Fibroblast of peridontal ligament (primary cell): ENCODE results near the gene WDR59.

Source experiments
- DNase-seq: peaks from one replicate; pipeline ENCODE4 v3.0.0-alpha.2; 2010; ENCODE audit errors: extremely low read depth

The WDR59 gene

DNA sequence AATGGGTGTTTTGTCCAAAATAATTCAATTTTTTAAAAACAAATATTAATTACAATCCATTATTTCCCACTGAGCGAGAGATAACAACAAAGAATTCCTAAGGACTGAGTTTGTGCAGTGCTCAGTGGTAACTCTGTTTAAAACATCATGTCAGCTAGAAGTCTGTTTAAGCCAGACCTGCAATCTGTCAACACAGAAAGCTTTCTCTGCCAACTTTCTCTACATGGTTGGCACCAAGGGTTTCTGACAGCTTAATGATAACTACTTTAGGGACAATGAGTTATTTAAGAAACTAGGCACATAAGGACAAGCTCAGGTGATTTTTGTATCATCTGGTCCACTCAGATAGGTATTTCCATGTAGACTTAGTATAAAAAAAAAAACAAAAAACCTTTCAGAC is 81.8 kb downstream of the WDR59 start:
- no peak for DNase-seq

DNA sequence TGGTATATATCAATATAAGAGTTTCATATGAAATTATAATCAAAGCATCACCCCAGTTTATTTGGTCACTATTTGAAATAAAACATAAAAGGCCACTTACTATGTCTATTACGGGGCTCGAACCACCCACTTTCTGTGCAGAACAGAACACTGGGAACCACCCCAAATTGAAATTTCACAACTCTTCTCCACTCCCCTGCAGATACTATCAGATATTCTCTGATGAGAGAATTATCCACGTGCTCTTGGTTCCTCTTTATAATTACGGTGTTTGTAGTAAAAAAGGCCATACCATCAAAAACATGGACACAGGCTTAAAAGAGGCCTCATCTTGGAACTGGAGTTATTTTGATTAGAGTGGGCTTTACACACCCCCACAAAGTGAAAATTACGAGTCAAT is 82.8 kb downstream of the WDR59 start:
- no peak for DNase-seq

DNA sequence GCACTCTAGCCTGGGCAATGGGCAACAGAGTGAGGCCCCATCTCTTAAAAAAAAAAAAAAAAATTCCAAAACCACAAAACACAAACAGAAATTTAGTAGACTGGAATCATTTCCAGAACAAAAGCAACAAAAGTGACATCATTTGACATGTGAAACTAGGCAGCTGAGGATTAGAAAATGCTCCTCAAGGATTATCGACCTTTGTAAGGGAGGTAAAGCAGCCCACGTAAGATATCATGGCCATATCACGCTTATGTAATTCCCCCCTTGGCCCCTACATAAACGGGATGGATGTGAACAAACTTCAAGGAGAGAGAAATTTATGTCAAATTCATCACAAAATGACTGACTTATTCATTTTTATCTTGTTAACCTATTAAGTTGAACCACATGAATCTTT is 83.3 kb downstream of the WDR59 start:
- DNase-seq = peak; percentile 37

DNA sequence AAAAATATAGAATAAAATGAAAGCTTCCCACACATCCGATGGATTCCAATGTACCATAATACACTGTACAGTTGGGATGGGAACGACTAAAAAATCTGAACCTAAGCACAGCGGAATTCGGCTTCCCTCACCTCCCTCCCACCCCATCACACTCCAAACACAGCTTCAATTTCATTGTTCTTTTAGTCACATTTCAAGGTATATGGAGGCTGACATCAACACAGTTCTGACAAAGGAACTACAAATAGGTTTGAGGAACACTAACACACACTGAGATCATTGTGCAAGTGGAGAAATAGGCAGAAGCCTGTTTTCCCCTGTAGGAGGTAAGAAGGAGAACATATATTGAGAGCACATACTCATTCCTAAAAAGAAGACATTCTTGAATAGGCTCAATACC is 85.1 kb downstream of the WDR59 start:
- no peak for DNase-seq

DNA sequence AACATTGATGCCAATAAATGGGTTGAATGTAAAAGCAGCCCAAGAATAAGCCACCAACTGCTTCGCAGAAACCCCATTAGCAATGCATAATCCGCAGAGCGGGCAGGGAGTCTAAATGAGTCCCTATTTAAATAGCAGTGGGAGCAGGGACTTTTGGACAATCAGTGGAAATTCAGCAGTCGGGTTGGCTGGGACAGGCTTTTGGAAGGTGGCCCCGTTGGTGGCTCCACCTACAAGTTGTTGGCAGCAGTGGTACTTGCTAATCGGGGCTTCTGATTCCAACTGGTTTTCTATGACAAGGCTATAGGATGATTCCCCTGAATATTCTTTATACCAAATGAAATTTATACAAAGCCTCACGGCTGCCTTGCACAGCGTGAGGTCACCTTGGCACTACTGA is 86.3 kb downstream of the WDR59 start:
- DNase-seq = no peak

DNA sequence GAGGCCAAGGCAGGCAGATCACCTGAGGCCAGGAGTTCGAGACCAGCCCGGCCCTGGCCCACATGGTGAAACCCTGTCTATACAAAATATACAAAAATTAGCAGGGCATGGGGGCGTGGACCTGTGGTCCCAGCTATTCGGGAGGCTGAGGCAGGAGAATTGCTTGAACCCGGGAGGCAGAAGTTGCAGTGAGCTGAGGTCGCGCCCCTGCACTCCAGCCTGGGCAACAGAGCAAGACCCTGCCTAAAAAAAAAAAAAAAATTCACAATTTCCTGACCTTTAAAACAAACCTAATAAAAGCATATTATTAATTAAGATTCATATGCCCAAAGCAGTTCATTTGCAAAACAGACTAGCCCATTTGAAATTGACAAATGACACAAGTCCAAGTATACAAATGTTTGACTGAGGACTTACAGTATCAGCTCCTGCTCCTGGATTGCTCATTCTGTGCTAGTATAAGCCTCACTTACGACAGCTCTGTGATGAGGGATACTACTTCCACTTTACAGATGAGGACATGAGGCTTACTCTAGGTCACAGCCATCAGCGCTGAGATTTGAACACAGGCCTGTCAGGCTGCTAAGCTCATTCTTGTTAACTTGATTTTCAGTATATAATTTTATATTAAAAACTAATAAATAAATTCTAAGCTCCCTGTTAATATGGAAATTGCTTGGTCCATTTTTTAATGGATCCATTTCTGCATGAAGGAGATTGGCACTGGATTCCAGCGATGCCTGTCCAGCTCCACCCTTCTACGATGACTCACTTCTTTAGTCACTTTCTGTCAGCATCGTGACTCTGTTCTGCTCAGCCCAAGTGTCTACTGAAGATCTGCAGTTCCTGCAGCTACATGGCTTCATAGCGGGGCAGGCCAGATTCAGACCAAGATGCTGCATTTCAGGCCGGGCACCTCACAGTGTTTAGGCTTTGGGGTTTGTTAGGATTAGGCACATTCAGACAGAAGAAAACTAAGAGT is 88.2 kb downstream of the WDR59 start:
- peak; percentile 62 for DNase-seq

DNA sequence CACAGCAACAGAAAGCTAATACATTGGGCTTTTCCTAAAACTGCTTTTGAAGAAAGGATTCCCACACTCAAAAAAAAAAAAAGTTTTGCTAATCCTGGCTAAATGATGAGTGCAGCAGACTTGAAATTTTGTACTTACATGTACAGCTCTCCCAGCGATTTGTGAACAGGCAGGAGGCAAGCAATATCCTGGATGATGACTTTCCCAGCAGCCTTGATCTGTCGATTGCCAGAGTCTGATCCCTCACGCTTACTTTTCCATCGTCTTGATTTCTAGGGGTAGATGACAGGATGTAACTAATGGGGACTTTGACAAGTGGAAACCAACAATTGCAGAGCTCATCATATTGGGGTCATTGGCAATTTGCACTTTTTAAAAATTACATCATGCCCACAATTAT is 91.4 kb downstream of the WDR59 start:
- no peak for DNase-seq

DNA sequence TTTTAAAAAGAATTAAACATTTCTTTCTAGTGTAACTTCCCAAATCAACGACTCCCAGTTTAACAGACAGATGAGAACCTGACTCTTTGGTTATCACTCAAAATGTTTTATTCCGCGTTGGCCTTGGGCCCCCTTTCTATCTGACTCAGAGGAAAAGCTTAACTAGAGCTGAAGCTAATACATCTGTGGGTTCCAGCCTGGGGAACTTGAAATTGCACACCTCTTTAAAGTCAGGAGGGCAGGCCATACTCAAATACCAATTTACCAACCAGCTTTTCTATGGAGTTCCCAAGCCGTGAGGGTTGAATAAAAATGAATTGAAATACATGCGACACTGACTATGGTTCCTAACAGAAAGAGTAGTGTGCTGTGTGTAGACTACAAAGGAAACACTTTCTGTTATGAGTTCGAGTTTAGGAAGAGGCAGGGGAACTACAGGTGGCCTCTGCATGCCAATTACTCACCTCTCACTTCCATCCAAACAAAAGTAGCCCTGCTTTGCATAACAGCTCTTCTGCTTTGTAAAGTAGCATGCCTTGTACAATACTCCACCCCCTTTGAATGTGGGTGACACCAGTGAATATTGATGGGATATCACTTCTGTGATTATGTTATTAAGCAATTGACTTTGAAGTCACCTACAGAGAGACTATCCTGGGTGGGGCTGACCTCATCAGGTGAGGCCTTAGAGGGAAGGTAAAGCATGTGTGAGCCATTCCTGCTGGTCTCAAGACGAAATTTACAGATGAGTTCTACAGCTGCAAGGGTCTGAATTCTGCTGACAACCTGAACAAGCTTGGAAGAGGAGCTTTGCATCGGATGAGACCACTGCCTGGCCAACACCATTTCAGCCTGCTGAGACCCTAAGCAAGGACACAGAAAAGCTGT is 92.1 kb downstream of the WDR59 start:
- no peak for DNase-seq

DNA sequence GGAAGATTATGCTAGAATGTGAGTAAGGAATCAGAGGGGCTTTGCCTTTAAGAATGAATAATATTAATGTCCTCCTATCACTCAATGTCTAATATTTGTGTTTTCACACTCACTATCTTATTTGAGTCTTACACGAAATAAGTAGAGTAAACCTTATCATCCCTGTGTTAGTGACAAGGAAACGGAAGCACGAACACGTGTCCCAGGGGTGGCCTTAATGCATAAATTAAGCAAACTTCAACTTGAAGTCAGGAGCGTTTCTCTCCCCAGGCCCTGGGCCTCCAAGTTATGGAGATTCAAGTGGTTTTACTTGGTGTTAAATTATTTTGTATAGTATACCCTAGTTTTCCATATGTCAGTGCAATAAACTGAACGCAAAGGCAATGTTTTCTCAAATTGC is 96.0 kb downstream of the WDR59 start:
- DNase-seq = no peak

DNA sequence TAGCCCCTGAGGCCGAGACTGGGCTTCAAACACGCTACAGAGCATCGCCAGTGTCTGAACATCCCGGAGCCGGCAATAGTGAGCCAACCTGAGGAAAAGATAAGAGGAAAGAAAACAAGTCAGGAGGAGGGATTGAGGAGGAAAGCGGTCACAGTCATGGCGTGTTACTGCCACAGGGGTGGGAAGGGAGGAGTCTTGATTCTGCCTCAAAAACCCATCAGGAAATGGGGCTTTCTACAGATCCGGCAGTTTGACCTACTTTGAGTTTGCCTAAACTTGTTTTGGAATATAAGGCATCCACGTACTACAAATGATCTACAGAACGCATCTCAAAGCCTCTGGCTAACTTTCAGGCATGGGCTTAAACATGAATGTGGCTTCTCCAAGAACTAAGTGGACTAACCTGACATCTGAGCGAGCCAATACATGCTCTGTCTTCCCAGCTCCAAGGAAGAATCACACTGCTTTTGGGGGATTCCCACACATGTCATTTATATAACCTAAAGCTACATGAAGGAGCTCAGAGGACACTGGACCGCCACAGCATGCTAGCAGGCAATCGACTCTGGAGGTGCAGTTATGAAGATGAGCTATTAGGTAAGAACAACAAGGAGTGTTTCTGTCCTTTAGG is 96.6 kb downstream of the WDR59 start:
- DNase-seq = no peak

DNA sequence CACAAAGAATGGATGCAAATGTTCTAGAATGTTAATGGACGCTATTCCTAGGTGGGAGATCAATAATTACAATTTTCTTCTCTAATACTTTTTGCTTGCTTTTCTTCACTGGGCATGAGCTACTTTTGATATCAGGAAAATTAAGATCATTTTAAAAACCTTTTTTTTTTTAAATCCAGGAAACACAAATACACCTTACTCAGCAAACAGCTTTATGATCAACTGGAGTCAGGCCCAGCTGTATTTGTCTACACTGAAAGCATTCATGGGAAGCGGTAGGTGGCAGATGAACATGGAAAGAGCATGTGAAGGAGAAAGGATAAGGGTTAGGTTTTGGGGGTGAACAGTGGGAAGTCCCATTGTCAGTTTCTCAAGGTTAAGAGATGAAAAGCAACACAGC is 97.8 kb downstream of the WDR59 start:
- no peak for DNase-seq

DNA sequence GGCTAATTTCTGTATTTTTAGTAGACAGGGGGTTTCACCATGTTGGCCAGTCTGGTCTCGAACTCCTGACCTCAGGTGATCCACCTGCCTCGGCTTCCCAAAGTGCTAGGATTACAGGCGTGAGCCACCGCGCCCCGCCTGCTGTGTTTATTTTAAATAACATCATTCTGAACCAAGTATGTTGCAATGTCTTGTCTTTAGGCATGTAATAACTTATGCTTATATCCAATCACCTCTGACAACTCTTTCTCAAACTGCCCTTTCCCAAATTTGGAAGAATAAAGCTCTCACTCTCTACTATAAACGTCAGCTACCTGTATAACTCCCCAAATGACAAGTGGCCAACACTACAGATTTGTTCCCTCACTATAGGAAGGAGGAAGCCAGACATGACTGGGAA is 107.2 kb downstream of the WDR59 start:
- DNase-seq = no peak

DNA sequence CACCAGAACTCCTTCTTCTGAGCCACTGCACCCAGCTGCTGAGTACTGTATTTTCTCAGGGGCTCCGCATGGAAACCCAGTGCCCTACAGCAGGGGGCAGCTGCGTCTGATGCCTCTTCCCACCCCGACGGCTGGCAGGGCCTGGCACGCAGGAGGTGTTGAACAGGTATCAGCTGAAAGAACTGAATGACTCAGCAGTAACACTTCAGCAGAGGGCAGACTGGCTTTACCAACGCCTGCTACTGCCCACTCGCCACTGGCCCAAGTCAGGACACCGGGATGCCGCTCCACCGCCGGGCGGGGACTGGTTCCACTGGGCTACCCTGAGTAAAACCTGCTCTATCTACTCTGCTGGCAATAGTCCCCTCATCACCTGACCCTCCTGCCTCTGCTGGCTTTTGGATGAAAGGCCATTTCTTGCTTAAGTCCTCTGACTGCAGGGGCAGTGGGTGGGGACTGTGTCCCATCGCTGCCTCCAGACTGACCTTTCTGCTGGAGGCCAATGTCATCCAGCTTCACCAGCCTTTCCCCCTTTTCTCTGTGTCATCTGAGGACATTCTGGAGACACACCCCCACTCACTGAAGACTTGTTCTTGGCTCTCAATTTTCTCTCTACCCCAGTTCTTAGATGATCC is 109.9 kb downstream of the WDR59 start:
- DNase-seq = no peak

DNA sequence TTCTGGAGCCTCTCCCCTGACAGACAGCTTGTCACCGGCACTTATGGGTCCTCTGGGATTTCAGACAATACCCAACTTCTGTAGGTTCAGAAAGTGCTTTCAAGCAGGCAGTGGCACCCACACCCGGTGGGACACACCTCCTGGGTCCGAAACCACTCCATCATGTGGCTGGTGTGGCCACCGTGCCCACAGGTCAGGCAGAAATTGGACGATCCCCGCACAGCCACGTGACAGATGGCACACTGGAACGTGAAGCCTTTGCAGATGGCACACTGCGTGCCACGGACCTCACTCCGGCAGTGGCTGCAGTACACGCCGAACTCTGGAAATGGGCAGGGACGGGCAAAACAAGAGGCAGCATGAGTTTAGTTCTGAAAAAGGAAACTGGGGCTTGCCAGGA is 110.8 kb downstream of the WDR59 start:
- no peak for DNase-seq

DNA sequence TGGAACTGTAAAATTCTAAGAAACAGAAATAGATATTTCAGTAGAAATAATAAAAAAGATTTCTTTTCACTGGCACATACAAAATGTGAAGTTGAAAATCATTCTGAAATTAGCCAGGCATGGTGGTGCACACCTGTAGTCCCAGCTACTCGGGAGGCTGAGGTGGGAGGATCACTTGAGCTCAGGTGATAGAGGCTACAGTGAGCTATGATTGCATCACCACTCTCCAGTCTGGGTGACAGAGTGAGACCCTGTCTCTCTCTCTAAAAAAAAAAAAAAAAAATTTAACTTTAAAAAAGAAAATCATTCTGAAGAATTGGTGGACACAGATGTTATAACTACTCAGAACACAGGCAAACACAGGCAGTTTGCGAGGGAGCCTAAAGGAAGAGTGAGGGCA is 112.6 kb downstream of the WDR59 start:
- DNase-seq = no peak

DNA sequence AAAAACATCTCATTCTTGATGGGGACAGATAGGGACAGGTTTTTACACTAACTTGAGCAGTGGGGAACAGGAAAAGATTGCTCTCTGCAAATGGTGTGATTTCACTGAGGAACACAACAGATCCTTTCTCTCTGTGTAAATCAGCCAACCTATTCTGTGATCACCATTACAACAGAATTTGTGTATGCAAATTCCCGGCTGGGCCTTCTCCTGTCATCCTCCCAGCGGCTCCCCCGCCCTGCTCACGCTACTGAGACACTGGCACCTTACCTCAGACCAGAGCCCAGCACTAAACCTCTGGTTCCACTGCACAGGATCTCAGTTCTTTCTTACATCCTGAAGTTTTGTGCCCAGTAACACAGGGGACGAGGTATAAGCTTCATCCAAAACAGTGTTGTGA is 113.3 kb downstream of the WDR59 start:
- no peak for DNase-seq

DNA sequence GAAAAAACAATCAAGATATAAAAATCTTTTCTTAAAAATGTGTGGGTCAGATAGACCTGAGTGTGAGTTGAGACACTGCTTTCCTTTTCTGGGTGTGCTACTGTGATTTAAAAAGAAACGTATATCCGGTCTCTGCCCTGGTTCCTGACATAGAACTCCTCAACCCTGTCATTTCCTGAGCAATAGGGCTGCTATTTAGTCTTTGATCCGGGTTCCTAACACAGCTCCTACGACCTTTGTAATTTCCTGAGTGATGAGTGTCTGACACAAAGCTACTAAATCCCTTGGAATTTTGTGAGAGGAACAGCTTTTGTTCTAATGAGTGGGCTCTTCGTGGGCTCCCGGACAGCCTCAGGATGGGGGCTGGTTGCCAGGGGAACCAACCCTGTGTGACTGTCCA is 116.4 kb downstream of the WDR59 start:
- peak; percentile 2 for DNase-seq

DNA sequence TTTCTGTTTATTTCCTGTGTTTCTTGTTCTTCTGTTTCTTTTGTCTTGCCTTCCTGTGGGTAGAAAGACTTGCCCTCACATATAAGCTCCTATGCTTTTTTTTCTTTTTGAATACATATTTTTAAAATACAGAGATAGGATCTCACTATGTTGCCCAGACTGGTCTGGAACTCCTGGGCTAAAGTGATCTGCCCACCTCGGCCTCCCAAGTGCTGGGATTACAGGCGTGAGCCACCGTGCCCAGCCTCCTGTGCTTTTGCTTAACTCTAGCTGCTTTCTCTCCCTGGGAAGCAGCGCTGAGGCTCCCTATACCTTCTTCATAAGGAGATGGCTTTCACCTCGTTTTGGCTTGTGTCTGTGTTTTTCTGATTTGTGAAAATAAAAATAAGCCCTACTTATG is 116.9 kb downstream of the WDR59 start:
- no peak for DNase-seq

DNA sequence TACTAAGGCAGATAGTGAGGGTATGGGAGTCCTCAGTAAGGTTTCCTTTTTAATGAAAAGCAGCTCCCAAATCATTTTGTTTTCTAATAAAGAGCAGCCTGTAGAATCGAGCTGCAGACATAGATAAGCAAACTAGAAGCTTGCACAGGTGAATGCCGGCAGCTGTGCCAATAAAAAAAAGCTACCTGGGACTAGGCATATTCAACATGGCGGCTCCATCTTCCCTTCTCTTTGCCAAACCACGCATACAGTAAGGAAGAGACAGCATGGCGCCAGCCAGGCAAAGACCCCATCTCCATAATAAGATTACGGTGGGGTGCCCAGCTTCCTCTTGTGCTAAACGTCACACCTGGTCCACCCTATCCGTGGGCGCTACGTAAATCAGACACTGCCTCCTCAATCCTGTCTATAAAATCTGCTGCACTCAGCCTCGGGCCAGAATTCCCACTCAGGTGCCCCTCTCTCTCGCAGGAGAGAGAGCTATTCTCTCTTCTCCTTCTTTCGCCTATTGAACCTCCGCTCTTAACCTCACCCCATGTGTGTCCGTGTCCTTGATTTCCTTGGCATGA is 117.6 kb downstream of the WDR59 start:
- DNase-seq = no peak

DNA sequence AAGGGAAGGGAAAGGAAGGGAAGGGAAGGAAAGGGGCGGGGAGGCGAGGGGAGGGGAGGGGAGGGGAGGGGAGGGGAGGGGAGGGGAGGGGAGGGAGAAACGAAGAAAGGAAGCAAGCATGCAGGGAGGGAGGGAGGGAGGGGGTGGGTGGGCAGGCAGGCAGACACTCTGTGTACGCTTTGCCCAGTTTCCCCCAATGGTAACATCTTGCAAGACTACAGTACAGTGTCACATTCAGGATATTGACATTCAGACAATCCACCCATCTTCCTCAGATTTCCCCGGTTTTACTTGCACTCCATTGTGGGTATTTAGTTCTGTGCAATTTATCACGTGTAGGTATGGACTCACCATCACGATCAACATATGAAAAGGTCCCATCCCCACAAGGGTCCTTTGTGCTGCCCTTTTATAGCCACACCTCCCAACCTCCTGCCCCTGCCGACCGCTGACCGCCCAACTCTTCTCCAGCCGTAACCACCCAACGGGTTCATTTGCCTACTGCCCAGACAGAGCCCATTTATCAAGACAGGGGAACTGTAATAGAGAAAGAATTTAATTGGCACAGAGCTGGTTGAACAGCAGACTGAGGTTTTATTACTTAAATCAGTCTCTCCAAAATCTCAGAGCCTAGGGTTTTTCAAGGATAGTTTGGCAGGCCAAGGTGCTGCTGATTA is 118.9 kb downstream of the WDR59 start:
- DNase-seq = peak; percentile 9

DNA sequence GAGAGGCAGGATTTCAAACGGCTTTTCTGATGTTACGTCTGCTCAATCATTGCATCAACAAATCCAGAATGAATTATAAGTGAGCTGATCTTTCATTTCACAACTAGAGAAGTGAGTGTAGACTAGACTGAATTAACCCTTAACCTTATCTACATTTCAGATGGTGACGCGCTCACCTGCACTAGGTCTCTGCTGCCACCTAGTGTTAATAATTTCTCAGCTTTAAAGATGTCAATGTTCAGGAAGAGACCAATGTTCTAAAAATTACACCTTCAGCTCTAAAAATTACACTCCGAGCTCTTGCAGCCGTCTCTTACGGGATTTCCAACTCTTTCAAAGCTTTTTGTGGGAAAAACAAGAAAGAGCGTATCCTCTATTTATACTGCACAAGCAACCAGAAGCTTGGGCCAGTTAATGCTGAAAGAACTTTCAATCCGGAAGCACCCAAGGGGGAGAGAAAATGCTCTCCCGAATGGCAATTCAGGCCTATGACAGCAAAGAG is 122.1 kb downstream of the WDR59 start:
- peak; percentile 49 for DNase-seq
